BE2C (cell line): ENCODE data around the gene PUS1.
A peak's percentile ranks its signal among the peaks of the same experiment; 100 is the strongest.
"Not testable (repeated sequence)": the region's sequence is repeated elsewhere in the genome, so short reads cannot be mapped to it uniquely, and the experiment has no call there.

ENCODE experiments used
- DNase-seq: peaks from one replicate; pipeline ENCODE4 v3.0.0-alpha.2; 2020
- H3K27me3 ChIP-seq: fragments of 250-450 bp; sonication (Bioruptor Pico); 2 replicates; pipeline ENCODE4 v1.5.1; 2020; ENCODE audit warnings: mild to moderate bottlenecking
- H3K36me3 ChIP-seq: fragments of 250-450 bp; sonication (Bioruptor Pico); 2 replicates; pipeline ENCODE4 v1.5.1; 2020; ENCODE audit warnings: mild to moderate bottlenecking
- H3K4me1 ChIP-seq: fragments of 250-450 bp; sonication (Bioruptor Pico); 2 replicates; pipeline ENCODE4 v1.5.1; 2020
- H3K4me3 ChIP-seq: 2 replicates; pipeline ENCODE4 v1.5.1; 2011; ENCODE audit warnings: low read depth, low read length
- H3K9me3 ChIP-seq: fragments of 250-450 bp; sonication (Bioruptor Pico); 2 replicates; pipeline ENCODE4 v1.5.1; 2020
- CTCF ChIP-seq: IDR thresholded peaks from 2 replicates; pipeline ENCODE4 v1.5.1; 2012; ENCODE audit warnings: mild to moderate bottlenecking, low read depth, low read length

The PUS1 gene

GRCh38 chr12:131980263-131980662 is 51.2 kb downstream of the PUS1 start:
- peaks cover 39% of the 10 kb centered on the region for H3K36me3 ChIP-seq
- TF ChIP-seq CTCF = peak; percentile 15; the same call in 1 of the 2 replicates
- H3K9me3 ChIP-seq = no peaks in the 10 kb centered on the region
- no peak overlapping the region for H3K4me3 ChIP-seq
- no peak for DNase-seq
- H3K27me3 ChIP-seq = no peaks in the 10 kb centered on the region
- H3K4me1 ChIP-seq = no peaks in the 10 kb centered on the region

DNA sequence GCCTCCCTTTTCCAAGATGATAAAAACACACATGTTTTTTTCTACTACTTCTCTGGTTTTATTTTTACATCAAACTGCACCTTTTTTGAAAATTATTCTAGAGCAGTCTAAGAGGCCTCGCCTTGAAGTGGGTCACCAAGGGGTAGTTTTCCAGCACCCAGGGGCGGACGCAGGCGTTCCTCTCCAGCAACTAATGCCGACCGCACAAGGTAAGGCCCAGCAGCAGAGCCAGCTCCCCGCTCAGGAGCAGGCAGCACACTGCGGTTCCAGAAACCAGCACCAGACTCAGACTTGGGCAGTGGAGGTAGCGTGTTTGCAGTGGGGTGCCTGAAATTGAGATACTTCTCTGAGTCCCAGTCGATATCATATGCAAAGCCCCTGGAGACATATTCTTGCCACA is 52.3 kb downstream of the PUS1 start:
- Histone ChIP-seq H3K36me3 (peaks cover 50% of the 10 kb centered on the region), H3K9me3 (no peaks in the 10 kb centered on the region), H3K4me3 (no peak overlapping the region), H3K27me3 (no peaks in the 10 kb centered on the region), H3K4me1 (no peaks in the 10 kb centered on the region)
- DNase-seq = no peak
- no peak for TF ChIP-seq CTCF

- no peak for DNase-seq
- H3K36me3 ChIP-seq = peaks cover 57% of the 10 kb centered on the region
- no peaks in the 10 kb centered on the region for H3K9me3 ChIP-seq
- no peak overlapping the region for H3K4me3 ChIP-seq
- no peaks in the 10 kb centered on the region for H3K4me1 ChIP-seq
- no peak for TF ChIP-seq CTCF
- no peaks in the 10 kb centered on the region for H3K27me3 ChIP-seq
These were observed 53.0 kb downstream of the PUS1 start for GRCh38 chr12:131982041-131982440.

DNA sequence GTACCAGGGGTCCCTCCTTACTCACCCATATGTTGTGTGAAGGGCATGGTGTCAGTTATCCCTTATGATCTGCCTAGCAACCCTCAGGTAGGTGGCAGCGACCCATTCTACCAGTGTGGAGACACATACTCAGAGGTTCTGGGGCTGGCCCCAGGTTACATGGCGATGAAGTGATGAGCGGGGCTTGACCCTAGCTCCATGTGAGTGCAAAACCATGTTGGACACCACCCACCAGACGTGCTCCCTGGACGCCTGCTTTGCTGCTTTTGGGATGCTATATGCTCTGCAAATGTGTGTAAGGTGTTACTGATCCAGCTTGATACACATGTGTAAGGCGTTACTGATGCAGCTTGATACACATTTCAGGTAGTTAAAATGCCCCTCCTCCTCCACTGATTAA is 54.0 kb downstream of the PUS1 start:
- DNase-seq = no peak
- TF ChIP-seq CTCF = no peak
- Histone ChIP-seq H3K4me1 (no peaks in the 10 kb centered on the region), H3K9me3 (no peaks in the 10 kb centered on the region), H3K36me3 (peaks cover 64% of the 10 kb centered on the region), H3K4me3 (no peak overlapping the region), H3K27me3 (no peaks in the 10 kb centered on the region)

DNA sequence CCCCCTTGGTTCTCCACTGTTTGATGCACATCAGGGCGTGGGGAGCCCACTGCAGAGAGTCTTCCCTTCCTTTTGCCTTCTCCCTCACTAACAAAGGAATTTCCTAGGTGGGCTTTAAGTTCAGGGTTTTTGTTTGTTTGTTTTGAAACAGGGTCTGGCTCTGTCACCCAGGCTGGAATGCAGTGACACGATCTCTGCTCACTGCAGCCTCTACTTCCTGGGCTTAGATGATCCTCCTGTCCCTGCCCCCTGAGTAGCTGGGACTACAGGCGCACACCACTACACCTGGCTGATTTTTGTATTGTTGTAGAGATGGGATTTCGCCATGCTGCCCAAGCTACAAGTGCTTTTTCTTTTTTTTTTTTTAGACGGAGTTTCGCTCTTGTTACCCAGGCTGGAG is 54.5 kb downstream of the PUS1 start:
- no peak for DNase-seq
- Histone ChIP-seq H3K36me3 (peaks cover 69% of the 10 kb centered on the region), H3K27me3 (no peaks in the 10 kb centered on the region), H3K4me1 (no peaks in the 10 kb centered on the region), H3K4me3 (no peak overlapping the region), H3K9me3 (no peaks in the 10 kb centered on the region)
- TF ChIP-seq CTCF = no peak

GRCh38 chr12:131984334-131984733 is 55.3 kb downstream of the PUS1 start:
- no peak for TF ChIP-seq CTCF
- H3K4me3 ChIP-seq = no peak overlapping the region
- no peaks in the 10 kb centered on the region for H3K4me1 ChIP-seq
- DNase-seq = no peak
- no peaks in the 10 kb centered on the region for H3K27me3 ChIP-seq
- peaks cover 75% of the 10 kb centered on the region for H3K36me3 ChIP-seq
- H3K9me3 ChIP-seq = no peaks in the 10 kb centered on the region

GRCh38 chr12:131985510-131985875 is 56.4 kb downstream of the PUS1 start:
- H3K36me3 ChIP-seq = peaks cover 75% of the 10 kb centered on the region
- not testable (repeated sequence) for H3K27me3 ChIP-seq, DNase-seq, H3K4me3 ChIP-seq, H3K4me1 ChIP-seq, H3K9me3 ChIP-seq
